Colonic mucosa (tissue), 4 donors: ENCODE results near the gene DCXR. TPM values are rescaled to one million over a fixed set of nuclear protein-coding genes. Genes with fewer than 3 reads are reported as not detected.

Experiments used
- DNase-seq: peaks from one replicate; pipeline ENCODE4 v3.0.0-alpha.2; 2020
- H3K27ac ChIP-seq: fragments of 200-600 bp; one replicate; pipeline ENCODE4 v1.8.0; 2021
- H3K27me3 ChIP-seq: fragments of 200-600 bp; one replicate; pipeline ENCODE4 v1.8.0; 2021
- H3K36me3 ChIP-seq: fragments of 200-600 bp; one replicate; pipeline ENCODE4 v1.8.0; 2021
- H3K4me1 ChIP-seq: fragments of 200-600 bp; one replicate; pipeline ENCODE4 v1.8.0; 2021; ENCODE audit warnings: mild to moderate bottlenecking
- H3K4me3 ChIP-seq: fragments of 200-600 bp; one replicate; pipeline ENCODE4 v1.8.0; 2021
- H3K9ac ChIP-seq, 2 donors: one replicate each; pipeline ENCODE4 v1.7.0; 2013; ENCODE audit warnings: control low read depth in 2 of 2, low read depth in 2 of 2, low read length in 2 of 2
- H3K9me3 ChIP-seq: fragments of 200-600 bp; one replicate; pipeline ENCODE4 v1.8.0; 2021
- intact Hi-C: fragments of 100-400 bp; cut with DNase I; formaldehyde crosslinking; loops from one replicate; pipeline ENCODE4 v1.14.1; 2022
- total RNA-seq, 2 donors: library from RNA; stranded (reverse); fragmentation: NEBNext Ultra II Directional in 1 of 2; extraction: Animal tissue kit (Norgen Biotek cat#: 25700) in 1 of 2; gene quantifications; one replicate each; pipeline ENCODE4 v1.2.1, GENCODE V29; 2021
- TF ChIP-seq, protein P1 (sequence below): fragments of 200-600 bp; IDR thresholded peaks from one replicate; pipeline ENCODE4 v1.8.0; 2022; ENCODE audit warnings: antibody characterized with exemption, mild to moderate bottlenecking
- donor health status: healthy.
- donor health status: DM: no; HTN: no; CAD: no.
- donor health status: DM: no; HTN: no; CAD: no.

DCXR gene
- total RNA-seq, 2 donors from 2014 or later, result 115 to 183 TPM

GRCh38 chr17:82080789-82081464 is 43.4 kb upstream of the DCXR start:
- H3K4me3 ChIP-seq, result no peak overlapping the region
- no peaks in the 10 kb centered on the region for H3K9me3 ChIP-seq
- TF ChIP-seq, protein P1, sequence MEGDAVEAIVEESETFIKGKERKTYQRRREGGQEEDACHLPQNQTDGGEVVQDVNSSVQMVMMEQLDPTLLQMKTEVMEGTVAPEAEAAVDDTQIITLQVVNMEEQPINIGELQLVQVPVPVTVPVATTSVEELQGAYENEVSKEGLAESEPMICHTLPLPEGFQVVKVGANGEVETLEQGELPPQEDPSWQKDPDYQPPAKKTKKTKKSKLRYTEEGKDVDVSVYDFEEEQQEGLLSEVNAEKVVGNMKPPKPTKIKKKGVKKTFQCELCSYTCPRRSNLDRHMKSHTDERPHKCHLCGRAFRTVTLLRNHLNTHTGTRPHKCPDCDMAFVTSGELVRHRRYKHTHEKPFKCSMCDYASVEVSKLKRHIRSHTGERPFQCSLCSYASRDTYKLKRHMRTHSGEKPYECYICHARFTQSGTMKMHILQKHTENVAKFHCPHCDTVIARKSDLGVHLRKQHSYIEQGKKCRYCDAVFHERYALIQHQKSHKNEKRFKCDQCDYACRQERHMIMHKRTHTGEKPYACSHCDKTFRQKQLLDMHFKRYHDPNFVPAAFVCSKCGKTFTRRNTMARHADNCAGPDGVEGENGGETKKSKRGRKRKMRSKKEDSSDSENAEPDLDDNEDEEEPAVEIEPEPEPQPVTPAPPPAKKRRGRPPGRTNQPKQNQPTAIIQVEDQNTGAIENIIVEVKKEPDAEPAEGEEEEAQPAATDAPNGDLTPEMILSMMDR, result no peak
- no peak overlapping the region for H3K27ac ChIP-seq
- H3K4me1 ChIP-seq, result no peaks in the 10 kb centered on the region
- no peak for DNase-seq
- H3K9ac ChIP-seq, result no peak overlapping the region
- H3K36me3 ChIP-seq, result peaks cover 37% of the 10 kb centered on the region
- intact Hi-C loops, result no loop called here
- H3K27me3 ChIP-seq, result no peaks in the 10 kb centered on the region

DNA sequence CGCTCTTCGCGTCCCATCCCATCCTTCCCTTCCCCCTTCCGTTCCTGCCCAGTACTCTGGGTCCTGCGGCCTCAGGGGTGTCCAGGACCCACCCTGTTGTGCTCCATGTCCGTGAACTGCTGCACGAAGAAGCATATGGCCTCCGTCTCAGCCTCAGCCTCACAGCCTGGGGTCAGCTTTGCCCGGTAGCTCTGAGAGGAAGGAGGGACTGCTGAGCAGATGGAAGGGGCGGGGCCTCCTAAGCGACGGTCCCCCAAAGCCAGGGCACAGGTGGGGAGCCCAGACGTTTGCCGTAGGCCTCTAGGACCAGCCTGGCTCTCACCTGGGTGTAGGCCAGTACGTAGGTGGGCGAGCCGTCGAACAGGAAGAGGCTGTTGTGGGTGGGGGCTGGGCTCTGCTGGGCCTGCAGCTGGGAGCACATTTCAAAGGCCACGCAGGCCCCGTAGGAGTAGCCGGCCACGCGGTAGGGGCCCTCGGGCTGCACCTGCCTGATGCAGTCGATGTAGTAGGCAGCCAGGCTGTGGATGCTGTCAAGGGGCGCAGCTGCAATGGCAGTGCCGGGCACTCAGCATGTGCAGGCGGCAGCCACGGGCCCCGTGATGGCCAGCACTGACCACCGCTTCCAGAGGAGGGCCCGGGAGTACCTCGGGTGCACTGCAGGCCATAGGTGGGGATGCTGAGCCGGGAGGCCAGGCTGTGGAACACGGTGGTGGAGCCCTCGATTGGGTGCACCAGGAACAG is 42.7 kb upstream of the DCXR start:
- Histone ChIP-seq H3K36me3 (peaks cover 30% of the 10 kb centered on the region), H3K4me3 (no peak overlapping the region), H3K27me3 (no peaks in the 10 kb centered on the region), H3K9ac (no peak overlapping the region), H3K4me1 (no peaks in the 10 kb centered on the region), H3K27ac (no peak overlapping the region), H3K9me3 (no peaks in the 10 kb centered on the region)
- intact Hi-C loops, result no loop called here
- no peak for DNase-seq
- TF ChIP-seq, protein P1, result no peak

- no peak overlapping the region for H3K9ac ChIP-seq
- no peaks in the 10 kb centered on the region for H3K27me3 ChIP-seq
- H3K9me3 ChIP-seq, result no peaks in the 10 kb centered on the region
- DNase-seq, result no peak
- intact Hi-C loops, result no loop called here
- no peak overlapping the region for H3K4me3 ChIP-seq
- no peaks in the 10 kb centered on the region for H3K4me1 ChIP-seq
- TF ChIP-seq, protein P1, result no peak
- no peak overlapping the region for H3K27ac ChIP-seq
- H3K36me3 ChIP-seq, result peaks cover 26% of the 10 kb centered on the region
Measured at GRCh38 chr17:82079001-82079677, 41.6 kb upstream of the DCXR start.

DNA sequence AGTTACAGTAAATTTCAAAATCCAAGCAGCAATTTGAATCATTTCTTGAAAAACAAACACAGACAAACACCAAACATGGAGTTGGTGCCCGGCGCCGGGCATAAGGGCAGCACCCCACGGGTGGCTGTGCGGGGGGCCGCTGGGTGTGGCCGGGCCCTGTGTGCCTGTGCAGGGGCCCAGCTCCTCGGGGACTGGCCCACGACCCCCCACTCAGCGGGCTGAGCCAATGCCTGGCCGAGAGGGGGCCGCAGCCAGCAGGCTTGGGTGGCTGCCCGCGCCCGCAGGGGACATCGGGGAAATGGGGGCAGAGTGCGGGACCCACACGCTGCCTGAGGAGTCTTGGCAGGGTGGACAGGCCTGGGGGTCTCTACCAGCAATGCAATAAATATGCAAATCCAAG is 40.9 kb upstream of the DCXR start:
- TF ChIP-seq, protein P1, result no peak
- H3K36me3 ChIP-seq, result peaks cover 24% of the 10 kb centered on the region
- DNase-seq, result no peak

GRCh38 chr17:82077617-82078358 is 40.3 kb upstream of the DCXR start:
- no peak overlapping the region for H3K4me3 ChIP-seq
- H3K9ac ChIP-seq, result no peak overlapping the region
- intact Hi-C loops, result no loop called here
- DNase-seq, result no peak
- H3K36me3 ChIP-seq, result peaks cover 17% of the 10 kb centered on the region
- H3K9me3 ChIP-seq, result no peaks in the 10 kb centered on the region
- TF ChIP-seq, protein P1, result no peak
- no peaks in the 10 kb centered on the region for H3K4me1 ChIP-seq
- no peaks in the 10 kb centered on the region for H3K27me3 ChIP-seq
- no peak overlapping the region for H3K27ac ChIP-seq

More for the DNA sequence above, 40.9 kb upstream of the DCXR start:
- Histone ChIP-seq H3K27ac (no peak overlapping the region), H3K27me3 (no peaks in the 10 kb centered on the region), H3K4me3 (no peak overlapping the region), H3K4me1 (no peaks in the 10 kb centered on the region), H3K9me3 (no peaks in the 10 kb centered on the region), H3K9ac (no peak overlapping the region)
- intact Hi-C loops, result no loop called here
